HG02970 (cell line): Measurements from ENCODE around the gene SEMA3E.
"Not testable (repeated sequence)": the region's sequence is repeated elsewhere in the genome, so short reads cannot be mapped to it uniquely, and the experiment has no call there.

Experiments
- ATAC-seq: cut with Tn5 transposase; IDR thresholded peaks from one replicate; pipeline ENCODE4 v1.9.1; 2021; ENCODE audit warnings: mild to moderate bottlenecking, moderate library complexity, moderate number of reproducible peaks; ENCODE audit not compliant: unreplicated experiment, low FRiP score

The SEMA3E gene

GRCh38 chr7:83648464-83649241, at the start of gene SEMA3E:
Gene SEMA3E (minus strand): TSS chr7:83649139.
- no peak for ATAC-seq

DNA sequence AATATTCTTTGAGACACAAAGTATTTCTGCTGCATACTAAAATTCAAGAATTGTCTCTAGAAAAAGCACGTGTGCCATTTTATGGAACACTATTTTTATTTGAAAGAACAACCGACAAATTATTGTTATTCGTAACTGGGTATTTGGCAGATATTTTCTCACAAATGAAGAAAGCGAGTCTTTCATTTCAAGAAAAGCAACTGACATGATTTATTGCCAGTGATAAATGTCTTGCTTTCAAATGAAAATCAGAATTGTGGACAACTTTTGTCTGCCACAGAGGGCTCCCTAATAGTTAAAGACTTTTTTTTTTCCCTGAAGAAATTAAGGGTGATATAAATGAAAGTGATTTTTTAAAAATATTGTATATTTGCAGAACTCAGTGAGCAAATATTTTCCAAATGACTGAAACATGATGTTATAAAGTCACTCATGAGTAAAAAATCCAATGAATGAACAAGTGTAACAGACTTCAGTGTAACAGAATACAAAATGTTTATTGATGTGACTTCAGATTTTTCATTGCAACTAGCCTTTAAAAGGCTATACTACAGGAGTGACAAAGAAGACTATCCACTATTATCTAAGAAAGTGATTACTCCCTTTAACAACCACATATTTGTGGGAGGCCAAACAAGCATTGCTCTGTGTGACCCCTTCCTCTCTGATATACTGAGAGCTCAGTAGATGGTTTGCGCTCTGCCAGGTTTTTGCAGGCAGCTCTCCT, 49.0 kb upstream of the SEMA3E start:
- no peak for ATAC-seq

DNA sequence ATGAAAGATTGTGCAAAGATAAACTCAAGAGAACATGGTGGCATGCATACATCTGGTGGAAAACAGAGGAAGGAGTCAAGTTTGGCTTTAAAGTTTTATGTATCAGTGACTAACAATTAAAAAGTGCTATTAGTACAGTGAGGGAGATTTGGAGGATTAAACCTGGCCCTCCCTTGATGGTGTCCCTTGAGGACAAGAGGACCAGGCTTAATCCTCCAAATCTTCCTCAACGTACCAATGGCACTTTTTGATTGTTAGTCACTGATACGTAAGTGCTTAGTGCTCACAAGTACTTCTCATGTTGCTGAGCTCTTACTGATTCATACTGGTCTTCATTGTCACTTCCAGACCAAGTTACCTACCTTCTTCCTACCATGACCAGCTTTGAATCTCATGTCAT, 47.2 kb upstream of the SEMA3E start:
- no peak for ATAC-seq

DNA sequence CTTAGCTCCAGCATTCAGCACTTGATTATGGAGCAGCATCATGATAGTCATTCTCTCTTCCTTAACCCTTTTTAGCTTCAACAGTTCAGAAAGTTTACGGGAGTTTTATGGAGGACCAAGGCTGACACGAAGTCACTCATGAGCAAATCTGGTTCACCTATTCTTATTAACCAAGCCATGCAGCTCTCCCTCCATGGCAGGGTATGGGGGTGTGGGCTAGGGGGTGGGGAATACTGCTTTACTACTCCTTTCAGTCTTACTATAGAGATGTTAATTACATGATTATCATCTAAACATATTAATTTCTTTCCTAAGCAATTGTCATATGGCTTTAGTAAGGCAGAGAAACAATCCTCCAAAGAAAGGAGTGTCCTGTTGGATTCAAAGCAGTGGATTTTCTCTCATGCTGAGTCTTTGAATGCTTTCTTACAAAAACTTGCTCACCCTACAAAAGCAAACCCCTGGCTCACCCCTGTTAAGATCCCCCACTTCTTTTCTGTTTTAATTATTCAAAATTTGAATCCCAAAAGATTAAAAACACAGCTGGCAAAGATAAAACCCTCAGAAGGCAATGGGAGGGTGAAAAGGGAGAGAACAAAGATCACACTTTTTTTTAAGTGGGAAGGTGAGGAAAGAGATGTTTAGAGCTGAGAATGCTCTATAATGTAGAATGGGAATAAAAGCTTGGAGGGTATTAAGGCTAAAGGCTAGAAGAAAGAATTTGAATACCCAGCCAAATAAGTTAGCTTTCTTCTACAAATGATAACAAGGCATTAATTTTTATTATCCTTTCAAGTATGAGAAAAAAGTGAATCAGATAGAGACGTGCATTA, 46.4 kb upstream of the SEMA3E start:
- no peak for ATAC-seq

- ATAC-seq = no peak
Observed at GRCh38 chr7:83693256-83693655, 44.3 kb upstream of the SEMA3E start.

DNA sequence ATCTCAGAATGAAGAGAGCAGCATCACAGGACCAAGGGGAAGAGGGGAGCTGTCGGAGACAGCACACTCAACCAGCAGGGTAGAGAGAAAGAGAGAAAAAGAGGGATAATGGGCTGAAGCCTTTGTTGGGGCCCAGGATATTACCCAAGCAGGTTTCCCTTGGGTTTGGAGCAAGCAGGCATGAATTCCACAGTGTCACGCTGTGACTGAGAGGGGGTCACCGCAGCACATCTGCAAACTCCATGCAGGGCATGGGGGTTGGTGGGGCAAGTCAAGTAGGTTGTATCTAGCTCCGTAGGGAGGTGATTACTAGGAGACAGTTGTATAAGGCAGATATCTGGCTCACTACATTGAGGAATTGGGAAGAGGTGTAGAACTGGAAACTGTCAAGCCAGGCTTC, 42.2 kb upstream of the SEMA3E start:
- ATAC-seq = no peak

DNA sequence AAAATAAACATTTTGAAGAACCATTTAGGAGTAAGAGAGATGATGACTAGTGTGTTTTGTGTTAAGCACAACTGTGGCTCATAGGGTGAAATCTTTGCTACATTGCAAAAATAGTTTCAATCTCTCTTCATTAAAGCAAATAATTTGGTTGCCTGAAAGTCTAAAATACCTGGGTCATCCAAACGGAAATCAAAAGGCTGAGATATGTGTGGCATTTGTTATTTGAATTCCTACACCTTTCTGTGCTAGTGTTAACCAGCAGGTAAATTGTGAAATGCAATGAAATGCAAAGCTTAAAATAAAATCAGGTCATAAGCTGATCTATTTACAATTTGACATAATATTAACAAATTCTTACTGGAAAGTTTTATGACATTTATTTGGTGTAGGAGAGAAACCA, 40.9 kb upstream of the SEMA3E start:
- no peak for ATAC-seq

- ATAC-seq = no peak
Observed at GRCh38 chr7:83686416-83686815, 37.5 kb upstream of the SEMA3E start.

GRCh38 chr7:83684928-83685327, 36.0 kb upstream of the SEMA3E start:
- no peak for ATAC-seq

- ATAC-seq = no peak
Observed at GRCh38 chr7:83681200-83681778, 32.4 kb upstream of the SEMA3E start.

DNA sequence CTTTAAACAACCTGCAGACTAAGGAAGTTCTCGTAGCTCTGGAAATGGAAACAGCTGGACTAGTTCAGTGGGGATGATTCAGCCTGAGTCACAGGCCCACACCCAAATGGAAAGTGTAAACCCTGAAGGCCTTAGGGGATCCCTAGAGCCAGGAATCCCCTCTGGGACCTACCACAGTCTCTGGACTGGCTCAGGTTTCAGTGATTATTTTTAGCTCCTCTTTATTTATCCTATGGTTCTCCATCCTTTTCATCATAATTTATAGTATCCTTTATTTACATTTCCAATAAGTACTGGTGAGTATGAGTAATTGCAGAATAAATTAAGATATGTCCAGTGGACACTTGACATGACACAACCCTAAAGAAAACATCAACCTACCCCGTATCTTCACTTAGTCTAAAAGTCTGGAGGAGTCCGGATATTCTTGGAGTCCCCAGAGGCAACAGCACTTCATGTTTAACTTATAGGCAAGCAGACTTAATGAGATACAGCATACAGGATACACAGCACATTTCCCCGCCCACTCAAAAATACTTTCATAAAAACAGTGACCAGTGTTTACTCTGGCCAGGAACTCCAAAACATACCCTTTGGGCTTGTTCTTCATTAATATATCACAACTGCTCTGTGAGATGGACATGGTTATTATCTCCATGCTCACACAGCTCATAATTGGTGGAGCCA, 28.4 kb upstream of the SEMA3E start:
- no peak for ATAC-seq

DNA sequence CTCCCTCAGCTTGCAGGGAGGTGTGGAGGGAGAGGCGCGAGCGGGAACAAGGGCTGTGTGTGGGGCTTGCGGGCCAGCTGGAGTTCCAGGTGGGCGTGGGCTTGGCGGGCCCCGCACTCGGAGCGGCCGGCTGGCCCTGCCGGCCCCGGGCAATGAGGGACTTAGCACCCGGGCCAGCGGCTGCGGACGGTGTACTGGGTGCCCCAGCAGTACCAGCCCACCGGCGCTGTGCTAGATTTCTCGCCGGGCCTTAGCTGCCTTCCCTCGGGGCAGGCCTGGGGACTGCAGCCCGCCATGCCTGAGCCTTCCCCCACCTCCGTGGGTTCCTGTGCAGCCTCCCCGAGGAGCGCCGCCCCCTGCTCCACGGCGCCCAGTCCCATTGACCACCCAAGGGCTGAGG, 24.4 kb upstream of the SEMA3E start:
- ATAC-seq = not testable (repeated sequence)

DNA sequence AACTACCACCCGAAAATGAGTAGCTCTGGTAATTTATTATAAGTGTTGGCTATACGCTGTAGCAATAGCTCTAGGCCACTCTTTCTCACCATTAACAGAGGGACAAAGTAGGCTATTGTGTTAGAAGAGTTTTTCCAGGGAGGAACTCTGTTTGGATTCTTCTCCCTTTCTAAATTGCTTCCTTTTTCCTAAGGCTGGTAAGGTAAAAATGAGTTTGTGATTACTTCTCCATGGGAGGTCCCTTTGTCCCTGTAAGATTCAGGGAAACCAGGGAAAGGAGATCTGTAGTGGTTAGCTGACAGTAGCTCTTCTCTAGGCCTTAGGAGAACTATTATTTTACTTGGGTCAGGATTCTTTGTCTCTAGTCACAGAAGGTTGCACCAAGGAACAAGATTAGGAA, 23.2 kb upstream of the SEMA3E start:
- ATAC-seq = no peak

DNA sequence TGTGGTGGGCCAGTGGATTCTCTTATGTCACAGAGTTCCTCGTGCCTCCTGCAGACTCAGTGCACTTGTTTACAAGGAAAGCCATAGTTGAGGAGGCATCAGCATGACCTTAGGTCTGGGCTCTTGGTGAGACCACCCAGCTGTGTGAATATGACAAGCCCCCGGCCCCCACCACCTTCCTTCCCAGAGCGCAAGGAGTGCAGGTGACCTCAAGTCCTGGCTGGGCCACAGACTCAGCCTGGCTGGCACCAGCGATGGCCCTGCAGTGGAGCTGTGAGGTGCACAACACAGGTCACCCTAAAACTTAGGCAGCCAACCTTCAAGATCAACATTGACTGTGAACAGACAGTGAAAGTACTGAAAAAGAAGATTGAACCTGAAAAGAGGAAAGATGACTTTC, 14.2 kb upstream of the SEMA3E start:
- no peak for ATAC-seq

DNA sequence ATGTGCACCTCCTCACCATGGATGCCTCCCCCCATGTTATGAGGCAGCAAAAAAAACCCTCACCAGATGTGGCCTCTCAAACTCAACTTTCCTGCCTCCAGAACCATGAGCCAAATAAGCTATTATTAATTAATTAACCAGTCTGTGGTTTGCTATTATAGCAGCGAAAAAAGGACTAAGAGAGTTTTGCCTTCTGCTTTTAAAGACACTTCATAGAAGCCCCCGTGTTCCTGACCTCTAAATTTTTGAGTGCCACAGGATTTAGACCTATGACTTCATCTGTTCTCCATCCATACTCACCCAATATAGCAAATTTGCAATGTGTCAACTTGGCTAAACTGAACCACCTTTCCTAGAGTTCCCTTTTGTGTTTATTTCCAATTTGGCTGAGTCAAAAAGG, 9.2 kb upstream of the SEMA3E start:
- ATAC-seq = no peak

- ATAC-seq = no peak
Observed at GRCh38 chr7:83655951-83656556, 7.1 kb upstream of the SEMA3E start.

DNA sequence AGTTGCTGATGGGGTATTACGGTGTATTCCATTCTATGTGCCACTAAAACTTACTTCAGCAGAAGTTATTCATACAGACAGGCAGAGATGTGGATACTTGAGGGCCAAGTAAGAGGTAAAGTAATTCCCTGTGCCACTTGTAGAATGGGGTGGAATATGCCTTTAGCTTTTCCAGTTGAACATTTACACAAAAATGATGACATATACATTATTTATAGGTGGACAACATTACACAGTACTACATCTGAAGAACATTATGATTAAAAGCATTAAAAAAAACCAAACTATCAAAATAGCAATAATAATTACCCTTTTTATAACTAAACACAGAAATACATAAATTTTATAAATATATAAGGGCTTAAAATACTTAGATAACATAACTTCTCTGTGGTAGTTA, 3.5 kb upstream of the SEMA3E start:
- ATAC-seq = no peak

GRCh38 chr7:83649701-83650100, 762 bp upstream of the SEMA3E start:
- ATAC-seq = no peak

GRCh38 chr7:83646027-83646426, 2.9 kb downstream of the SEMA3E start:
- no peak for ATAC-seq

GRCh38 chr7:83643739-83644138, 5.2 kb downstream of the SEMA3E start:
- ATAC-seq = no peak
